Posterior vena cava (tissue), 2 donors: ENCODE data around the gene COL4A4. TPM values are rescaled to one million over a fixed set of nuclear protein-coding genes. Genes with fewer than 3 reads are reported as not detected.

Source experiments
- DNase-seq: peaks from one replicate; pipeline ENCODE4 v3.0.0-alpha.2; 2020; ENCODE audit warnings: low spot score
- intact Hi-C, 2 donors: fragments of 100-400 bp; cut with DNase I; formaldehyde crosslinking; loops; one replicate each; pipeline versions ENCODE4 v1.14.1 to v1.14.2; 2022 to 2023
- total RNA-seq, 2 donors: library from RNA; stranded (reverse); fragmentation: NEBNext Ultra II Directional; extraction: Animal tissue kit (Norgen Biotek cat#: 25700); gene quantifications; one replicate each; pipeline ENCODE4 v1.2.1, GENCODE V29; 2021
- donor health status: DM: yes; HTN: yes; CAD: no.
- donor health status: DM: yes; HTN: yes; CAD: no.

COL4A4 gene
- total RNA-seq, 2 donors from 2014 or later = 0.93 to 3.0 TPM

DNA sequence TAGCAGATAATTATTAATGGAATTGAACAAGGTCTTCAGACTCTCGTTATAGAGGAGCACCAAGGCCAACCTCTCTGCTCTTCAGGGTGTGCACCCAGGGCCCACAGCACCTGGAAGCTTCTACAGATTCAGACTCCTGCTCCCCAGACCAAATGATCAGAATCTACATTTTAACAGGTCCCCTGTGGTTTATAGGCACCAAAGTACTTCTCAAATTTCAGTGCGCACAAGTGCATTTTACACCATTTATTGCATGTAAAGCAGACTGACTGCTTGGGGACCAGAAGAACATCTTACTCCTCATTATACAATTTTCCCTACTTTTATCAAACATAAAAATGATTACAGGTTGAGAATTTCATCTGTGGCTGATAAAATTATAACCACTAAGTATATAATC is 163.9 kb downstream of the COL4A4 start:
- DNase-seq = no peak
- intact Hi-C loops = no loop called here

DNA sequence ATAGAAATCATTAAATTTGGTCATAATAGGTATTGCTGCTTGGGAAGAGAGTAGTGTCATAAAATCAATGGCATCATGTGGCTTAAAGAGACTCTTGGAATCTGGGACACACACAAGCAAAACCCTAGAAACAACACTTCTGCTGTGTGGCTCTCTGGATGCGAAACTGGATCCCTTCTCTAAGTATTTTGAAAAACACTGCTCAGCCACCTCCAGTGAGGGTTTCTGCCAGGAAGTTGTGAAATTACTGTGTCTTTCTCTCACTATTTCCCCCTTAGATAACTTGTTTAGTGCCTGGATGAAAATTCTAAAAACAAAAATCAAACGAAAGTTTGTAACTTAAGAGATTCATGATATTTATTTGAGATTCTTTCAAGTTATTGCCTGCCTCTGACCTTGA is 164.3 kb downstream of the COL4A4 start:
- intact Hi-C loops = no loop called here
- DNase-seq = no peak

GRCh38 chr2:226995625-226996041 is 168.4 kb downstream of the COL4A4 start:
- intact Hi-C loops = no loop called here
- no peak for DNase-seq

DNA sequence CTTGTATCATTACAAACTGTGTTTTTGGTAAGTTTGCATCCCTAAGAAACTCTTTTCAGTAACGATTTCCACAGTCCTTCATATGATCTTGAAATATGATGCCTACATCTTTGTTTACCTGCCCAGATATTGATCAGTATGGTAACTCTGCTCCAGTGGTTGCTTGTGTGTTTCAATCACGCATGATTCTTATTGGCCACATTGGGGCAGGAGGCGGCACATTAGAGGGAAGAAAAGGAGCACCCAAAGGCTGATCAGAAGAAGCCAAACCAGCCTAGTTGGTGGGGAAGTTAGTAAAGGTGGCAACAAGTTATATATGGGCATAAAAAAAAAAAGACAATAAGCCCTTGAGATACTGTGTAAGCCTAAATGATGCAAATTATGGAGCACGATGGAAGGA is 169.2 kb downstream of the COL4A4 start:
- no peak for DNase-seq
- intact Hi-C loops = no loop called here

DNA sequence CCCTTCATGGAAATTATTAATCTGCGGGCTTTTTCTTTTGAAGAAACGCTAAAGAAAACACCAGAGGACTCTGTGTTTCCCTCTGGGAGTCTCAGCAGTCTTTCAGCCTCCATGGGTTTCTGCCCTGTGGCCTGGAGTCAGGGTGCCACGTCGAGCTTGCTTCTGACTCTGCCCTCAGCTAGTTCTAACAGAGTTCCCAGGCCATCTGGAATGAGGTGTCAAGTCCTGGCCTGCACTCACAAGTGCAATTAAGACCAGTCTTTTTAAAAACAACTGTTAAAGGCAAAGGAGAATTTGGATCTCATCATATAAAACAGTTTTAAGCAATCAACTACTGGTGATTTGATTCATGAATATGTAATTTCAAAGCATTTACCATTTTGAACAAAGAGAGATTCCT is 170.8 kb downstream of the COL4A4 start:
- DNase-seq = no peak
- intact Hi-C loops = no loop called here

DNA sequence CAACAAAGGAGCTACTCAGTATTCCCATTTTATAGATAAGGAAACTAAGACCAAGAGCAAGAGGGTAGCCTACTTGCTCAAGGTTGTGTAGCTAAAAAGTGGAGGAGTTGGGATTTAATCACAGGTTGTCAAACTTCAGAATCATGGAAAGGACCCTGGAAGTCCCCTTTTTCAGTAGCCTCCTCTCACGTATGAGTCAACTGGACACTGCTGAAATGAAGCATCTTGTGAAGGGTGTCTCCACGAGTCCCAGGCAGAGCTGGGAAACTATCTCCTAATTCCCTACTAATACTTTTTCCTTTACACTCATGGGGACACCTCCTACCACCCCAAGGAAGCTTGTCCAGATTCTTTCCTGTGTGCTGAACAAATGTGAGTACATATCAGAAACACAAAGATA is 172.3 kb downstream of the COL4A4 start:
- intact Hi-C loops = no loop called here
- no peak for DNase-seq

DNA sequence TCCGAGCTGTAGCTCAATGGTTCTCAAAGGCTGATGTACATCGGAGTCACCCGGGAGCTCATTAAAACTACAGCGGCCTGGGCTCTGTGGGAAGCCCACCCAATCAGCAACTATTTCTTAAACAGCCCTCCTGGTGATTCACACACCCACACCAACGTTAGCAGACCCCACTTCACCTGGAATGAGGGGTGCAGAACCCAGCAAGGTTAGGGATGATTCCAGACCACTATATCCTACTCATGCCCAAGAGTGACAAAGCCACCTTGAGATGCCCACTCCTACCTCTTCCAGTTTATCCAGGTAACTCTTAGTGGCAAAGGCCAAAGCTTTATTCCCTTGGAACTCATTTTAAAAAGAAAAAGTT is 178.4 kb downstream of the COL4A4 start:
- DNase-seq = no peak
- intact Hi-C loops = loop anchor here (5.0 to 10.0 kb wide), 4 partner anchors 151 to 1313 kb away; partner anchors contain the start of gene RHBDD1 (in 1 of the 2)

DNA sequence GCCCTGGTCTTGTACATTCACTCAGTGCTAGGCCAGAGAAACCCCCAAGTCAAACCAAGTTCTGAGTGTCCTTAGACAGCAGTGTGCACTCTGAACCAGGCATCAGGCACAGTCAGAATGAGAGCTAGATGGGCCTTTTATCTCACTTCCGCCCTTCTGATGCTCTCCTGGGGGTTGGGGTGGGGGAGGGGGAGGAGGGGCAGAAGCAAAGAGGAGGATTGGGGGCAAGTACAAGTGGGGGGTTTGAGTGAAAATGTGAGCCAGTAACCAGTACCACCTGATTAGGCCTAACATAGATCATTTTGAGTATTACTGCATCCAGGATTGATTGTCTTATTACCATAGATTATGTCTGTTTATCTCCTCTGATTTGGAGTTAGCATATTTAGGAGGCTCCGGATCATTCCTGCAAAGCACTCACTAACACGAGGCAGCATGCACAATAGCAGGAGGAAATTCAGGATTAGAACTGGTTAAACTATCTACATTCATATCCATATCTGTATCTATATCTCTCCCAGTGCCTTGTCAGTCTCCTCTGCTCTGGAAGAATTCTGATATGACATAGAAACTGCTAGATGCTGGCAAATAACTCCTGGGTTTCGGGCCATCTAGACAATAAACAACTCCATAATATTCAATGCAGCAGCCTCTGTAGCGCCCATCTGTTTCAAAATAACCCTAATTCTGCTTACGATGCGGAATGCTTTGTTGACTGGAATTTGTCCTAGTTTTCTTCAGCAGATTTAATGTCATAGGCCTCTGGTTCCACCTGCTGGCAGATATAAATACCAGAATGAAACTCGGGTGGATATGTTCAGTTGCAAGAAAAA is 179.0 kb downstream of the COL4A4 start:
- no peak for DNase-seq
- intact Hi-C loops = loop anchor here (5.0 to 10.0 kb wide), 4 partner anchors 150 to 1313 kb away; partner anchors contain the start of gene RHBDD1 (in 1 of the 2)

DNA sequence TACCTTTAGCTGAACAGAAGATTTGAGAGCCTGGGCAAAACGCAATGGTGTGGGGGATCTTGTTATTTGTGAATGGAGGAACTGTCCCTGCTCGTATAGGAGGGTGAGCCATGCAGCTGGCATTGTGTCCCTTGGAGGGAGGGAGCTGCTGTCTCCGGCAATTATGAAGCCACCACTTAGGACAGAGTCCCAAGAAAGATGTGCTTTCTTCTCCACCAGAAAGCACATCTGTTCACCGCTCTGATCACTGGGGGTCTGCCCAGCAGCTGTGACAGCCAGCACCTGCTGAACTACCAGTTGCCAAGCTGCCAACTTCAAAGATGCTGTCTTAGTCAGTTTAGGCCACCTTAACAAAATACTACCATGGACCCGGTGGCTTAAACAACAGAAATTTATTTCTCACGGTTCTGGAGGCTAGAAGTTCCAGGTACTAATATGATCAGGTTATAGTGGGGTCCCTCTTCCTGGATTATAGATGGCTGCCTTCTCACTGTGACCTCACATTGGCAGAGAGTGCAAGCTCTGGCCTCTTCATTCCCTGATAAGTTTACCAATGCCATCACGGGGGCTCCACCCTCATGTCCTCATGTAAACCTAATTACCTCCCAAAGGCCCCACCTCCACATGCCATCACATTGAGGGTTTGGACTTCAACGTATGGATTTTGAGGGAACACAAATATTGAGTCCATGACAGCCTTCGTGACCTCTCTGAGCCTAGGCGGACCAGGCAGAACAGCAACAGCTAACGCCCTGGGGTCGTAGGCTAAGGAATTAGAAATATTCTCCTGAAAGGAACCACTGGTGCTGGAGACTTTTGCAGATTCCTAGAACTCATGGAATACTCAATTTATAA is 179.9 kb downstream of the COL4A4 start:
- intact Hi-C loops = loop anchor here (10.0 kb wide), 3 partner anchors 149 to 179 kb away; partner anchors contain the start of gene RHBDD1 (in 1 of the 2)

GRCh38 chr2:226981791-226982326 is 182.1 kb downstream of the COL4A4 start:
- intact Hi-C loops = loop anchor here (10.0 kb wide), 3 partner anchors 147 to 177 kb away; partner anchors contain the start of gene RHBDD1 (in 1 of the 2)
- no peak for DNase-seq

More for the DNA sequence above, 179.9 kb downstream of the COL4A4 start:
- no peak for DNase-seq

- no peak for DNase-seq
- intact Hi-C loops = no loop called here
Measured at GRCh38 chr2:226979004-226979403, 185.0 kb downstream of the COL4A4 start.

- intact Hi-C loops = no loop called here
- no peak for DNase-seq
Measured at GRCh38 chr2:226978300-226978699, 185.7 kb downstream of the COL4A4 start.

DNA sequence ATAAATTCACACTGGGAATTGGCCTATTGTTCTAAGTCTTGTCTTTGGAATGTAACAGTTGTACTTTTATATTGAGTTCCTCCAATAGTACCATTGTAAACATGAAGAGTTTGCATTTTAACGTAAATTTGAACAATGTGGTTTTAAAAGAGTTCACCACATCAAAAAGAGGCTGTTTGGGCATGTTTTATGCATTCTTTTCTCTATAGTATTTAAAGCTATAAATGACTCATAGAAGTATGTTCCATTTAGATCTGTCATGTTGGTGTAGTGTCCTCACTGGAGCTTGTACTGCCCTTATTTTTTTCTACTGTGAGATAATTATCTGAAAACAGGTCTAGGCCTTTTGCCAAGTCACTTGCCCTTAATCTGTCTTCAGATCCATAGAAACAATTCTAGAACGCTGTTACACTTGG is 186.2 kb downstream of the COL4A4 start:
- intact Hi-C loops = no loop called here
- no peak for DNase-seq

DNA sequence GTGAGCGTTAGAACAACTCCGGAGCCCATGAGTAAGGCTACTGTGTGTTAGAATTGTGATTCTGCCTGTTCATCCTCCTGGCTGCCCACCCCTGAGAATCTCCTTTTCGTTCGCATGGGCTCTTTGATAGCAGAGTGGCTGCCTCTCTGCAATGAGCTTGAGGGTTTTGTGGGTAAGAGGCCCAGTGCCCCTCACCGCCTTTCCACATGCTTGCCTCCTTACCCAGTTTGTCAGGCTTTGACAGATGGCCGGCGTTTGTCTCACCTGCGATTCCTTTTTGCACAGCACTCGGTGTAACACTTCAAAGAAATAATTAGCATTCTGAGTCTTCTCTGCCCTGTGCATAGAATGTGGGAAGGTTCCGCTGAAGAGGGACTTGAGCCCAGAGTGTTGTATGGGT is 190.2 kb downstream of the COL4A4 start:
- DNase-seq = no peak
- intact Hi-C loops = no loop called here

DNA sequence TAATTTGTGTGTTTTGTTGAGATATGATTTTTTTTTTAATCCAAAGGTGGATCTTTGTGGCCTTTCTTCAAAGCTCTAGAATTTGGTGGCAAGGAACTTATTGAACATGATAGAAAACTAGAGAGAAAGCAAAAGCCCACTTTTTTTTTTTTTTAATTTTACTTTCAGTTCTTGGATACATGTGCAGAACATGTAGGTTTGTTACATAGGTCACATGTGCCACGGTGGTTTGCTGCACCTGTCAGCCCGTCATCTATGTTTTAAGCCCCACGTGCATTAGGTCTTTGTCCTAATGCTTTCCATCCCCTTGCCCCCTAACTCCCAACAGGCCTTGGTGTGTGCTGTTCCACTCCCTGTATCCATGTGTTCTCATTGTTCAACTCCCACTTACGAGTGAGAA is 192.2 kb downstream of the COL4A4 start:
- intact Hi-C loops = no loop called here
- DNase-seq = no peak

DNA sequence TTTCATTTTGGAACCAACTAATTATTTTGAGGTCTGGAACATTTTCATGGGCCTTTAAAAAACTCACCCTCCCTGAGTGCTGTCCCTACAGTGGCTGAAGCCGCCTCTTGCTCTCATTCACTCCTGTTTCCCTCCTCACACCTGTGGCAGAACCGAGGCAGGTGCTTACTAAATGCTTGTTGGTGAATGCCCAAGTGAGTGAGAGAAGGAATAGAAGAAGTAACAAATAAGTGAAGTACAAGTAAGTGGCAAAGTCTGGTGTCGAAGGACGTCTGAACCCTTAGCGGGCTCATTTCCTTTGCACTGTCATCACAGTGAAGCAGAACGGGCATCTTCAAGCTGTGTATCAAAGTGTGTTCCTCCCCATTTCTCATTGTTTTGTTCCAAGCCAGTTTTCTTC is 192.9 kb downstream of the COL4A4 start:
- intact Hi-C loops = no loop called here
- DNase-seq = no peak

DNA sequence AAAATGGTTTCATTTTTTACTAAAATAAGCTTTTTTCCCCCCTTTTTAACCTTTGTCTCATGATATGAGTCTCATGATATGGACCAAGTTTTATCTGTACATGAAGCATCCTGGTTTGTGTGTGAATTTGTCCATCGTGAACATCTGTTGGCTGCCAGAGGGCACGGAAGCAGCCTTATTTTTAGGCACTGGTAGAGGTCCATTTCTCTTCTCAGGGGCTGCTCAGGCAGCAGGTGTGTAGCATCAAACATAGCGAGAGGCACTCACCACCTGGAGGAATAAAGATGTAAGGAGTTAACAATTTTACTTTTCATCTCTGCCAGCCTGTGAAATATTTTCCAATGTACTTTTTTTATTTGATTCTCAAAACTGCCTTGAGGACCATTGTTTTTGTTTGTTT is 193.6 kb downstream of the COL4A4 start:
- DNase-seq = no peak
- intact Hi-C loops = no loop called here

DNA sequence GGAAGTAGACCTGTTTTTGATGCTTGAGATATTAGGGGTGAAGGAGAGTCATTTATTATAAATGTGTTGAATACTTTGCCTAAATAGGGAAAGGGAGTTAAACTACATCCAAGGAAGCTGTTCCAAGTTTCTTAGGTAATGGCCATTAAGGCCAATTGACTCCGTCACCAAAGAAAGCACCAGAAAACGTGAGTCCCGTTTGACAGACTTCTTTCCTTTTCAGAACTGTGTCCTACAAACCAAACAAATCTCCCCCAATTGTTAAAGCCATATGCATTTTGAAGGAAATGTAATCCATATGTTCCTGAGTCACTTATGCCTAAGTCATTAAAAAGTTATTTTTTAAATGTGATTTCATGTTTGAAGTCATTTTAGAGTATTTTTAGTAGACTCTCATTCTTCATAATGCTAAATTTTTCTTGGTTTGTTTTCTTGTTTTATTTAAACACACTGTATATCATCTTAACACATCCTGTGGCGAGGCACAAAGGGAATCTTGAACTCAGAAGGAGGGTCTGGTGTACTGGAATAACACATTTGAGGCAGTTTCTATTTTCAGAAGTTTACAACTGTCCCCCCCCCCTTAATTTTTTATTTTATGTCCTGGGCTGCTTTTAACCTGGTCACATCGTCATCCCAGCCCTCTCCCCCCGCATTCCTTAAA is 194.5 kb downstream of the COL4A4 start:
- intact Hi-C loops = no loop called here
- no peak for DNase-seq

GRCh38 chr2:226965376-226965775 is 198.6 kb downstream of the COL4A4 start:
- intact Hi-C loops = no loop called here

More at GRCh38 chr2:226965376-226965775, 198.6 kb downstream of the COL4A4 start:
- DNase-seq = no peak
